Activated B cell treated with CpG ODN at 0.5 μM for 24 hours (primary cell): ENCODE data around the gene TMEM69. TPM values are rescaled to one million over a fixed set of nuclear protein-coding genes. Genes with fewer than 3 reads are reported as not detected.
"Not testable (repeated sequence)": the region's sequence is repeated elsewhere in the genome, so short reads cannot be mapped to it uniquely, and the experiment has no call there.

ENCODE experiments used
- ATAC-seq: fragments of 200-7000 bp; cut with Tn5 transposase; one replicate; pipeline ENCODE4 v1.10.0; 2021; ENCODE audit warnings: low read depth, mild to moderate bottlenecking, moderate library complexity
- CTCF ChIA-PET: fragments of 350-600 bp; sonication (Branson Sonifier 250); formaldehyde crosslinking; loops from one replicate; lab custom pipeline; 2021; ENCODE audit warnings: antibody characterized with exemption; lab: Charles Lee
- POLR2A ChIA-PET: fragments of 350-600 bp; sonication (Branson Sonifier 250); formaldehyde crosslinking; loops from one replicate; lab custom pipeline; 2021; ENCODE audit warnings: antibody characterized with exemption; lab: Charles Lee
- DNase-seq: peaks from one replicate; pipeline ENCODE4 v3.0.0; 2022
- H3K27ac Mint-ChIP-seq: one replicate; pipeline ENCODE4 v1.8.0; 2020; ENCODE audit warnings: mixed read lengths
- H3K27me3 Mint-ChIP-seq: one replicate; pipeline ENCODE4 v1.8.0; 2021; ENCODE audit warnings: mixed read lengths
- H3K36me3 Mint-ChIP-seq: one replicate; pipeline ENCODE4 v1.8.0; 2021; ENCODE audit warnings: low read depth, mixed read lengths
- H3K4me1 Mint-ChIP-seq: one replicate; pipeline ENCODE4 v1.8.0; 2021; ENCODE audit warnings: mixed read lengths
- H3K4me3 Mint-ChIP-seq: one replicate; pipeline ENCODE4 v1.8.0; 2020; ENCODE audit warnings: mild to moderate bottlenecking, mixed read lengths
- H3K9me3 Mint-ChIP-seq: one replicate; pipeline ENCODE4 v1.8.0; 2020; ENCODE audit warnings: mixed read lengths
- intact Hi-C: fragments of 100-400 bp; cut with micrococcal nuclease; formaldehyde crosslinking; loops from one replicate; pipeline ENCODE4 v1.15.1; 2024
- total RNA-seq: library from RNA; stranded (reverse); gene quantifications from 2 replicates; pipeline ENCODE4 v1.2.3, GENCODE V29; 2022
- TF ChIP-seq, protein P1 (sequence below): fragments of 200-600 bp; IDR thresholded peaks from one replicate; pipeline ENCODE4 v1.8.0; 2022; ENCODE audit warnings: antibody characterized with exemption, mild to moderate bottlenecking

Gene TMEM69
- total RNA-seq, 1 donor from 2014 or later = 26.6 TPM

- no peak for DNase-seq
- Mint-ChIP-seq H3K9me3 (no peaks in the 10 kb centered on the region), H3K36me3 (peaks cover 27% of the 10 kb centered on the region), H3K4me3 (no peak overlapping the region), H3K27me3 (no peaks in the 10 kb centered on the region), H3K4me1 (peaks cover 10% of the 10 kb centered on the region), H3K27ac (no peak overlapping the region)
- POLR2A ChIA-PET = no interaction called here
- CTCF ChIA-PET = no interaction called here
- intact Hi-C loops = no loop called here
- TF ChIP-seq, protein P1, sequence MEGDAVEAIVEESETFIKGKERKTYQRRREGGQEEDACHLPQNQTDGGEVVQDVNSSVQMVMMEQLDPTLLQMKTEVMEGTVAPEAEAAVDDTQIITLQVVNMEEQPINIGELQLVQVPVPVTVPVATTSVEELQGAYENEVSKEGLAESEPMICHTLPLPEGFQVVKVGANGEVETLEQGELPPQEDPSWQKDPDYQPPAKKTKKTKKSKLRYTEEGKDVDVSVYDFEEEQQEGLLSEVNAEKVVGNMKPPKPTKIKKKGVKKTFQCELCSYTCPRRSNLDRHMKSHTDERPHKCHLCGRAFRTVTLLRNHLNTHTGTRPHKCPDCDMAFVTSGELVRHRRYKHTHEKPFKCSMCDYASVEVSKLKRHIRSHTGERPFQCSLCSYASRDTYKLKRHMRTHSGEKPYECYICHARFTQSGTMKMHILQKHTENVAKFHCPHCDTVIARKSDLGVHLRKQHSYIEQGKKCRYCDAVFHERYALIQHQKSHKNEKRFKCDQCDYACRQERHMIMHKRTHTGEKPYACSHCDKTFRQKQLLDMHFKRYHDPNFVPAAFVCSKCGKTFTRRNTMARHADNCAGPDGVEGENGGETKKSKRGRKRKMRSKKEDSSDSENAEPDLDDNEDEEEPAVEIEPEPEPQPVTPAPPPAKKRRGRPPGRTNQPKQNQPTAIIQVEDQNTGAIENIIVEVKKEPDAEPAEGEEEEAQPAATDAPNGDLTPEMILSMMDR = no peak
- no peak for ATAC-seq
Measured at GRCh38 chr1:45739137-45739536, 51.2 kb downstream of the TMEM69 start.

DNA sequence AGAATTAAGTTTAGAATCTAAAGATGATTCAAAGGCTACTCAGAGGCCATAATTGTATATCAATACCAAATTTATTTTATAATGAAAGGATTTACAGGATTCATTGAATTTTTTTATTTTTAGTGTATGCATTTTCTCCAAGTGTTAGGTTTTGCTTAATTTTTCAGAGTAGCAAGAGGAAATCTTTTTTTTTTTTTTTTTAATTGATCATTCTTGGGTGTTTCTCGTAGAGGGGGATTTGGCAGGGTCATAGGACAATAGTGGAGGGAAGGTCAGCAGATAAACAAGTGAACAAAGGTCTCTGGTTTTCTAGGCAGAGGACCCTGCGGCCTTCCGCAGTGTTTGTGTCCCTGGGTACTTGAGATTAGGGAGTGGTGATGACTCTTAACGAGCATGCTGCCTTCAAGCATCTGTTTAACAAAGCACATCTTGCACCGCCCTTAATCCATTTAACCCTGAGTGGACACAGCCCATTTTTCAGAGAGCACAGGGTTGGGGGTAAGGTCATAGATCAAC, 51.7 kb downstream of the TMEM69 start:
- ATAC-seq, H3K27ac Mint-ChIP-seq, H3K27me3 Mint-ChIP-seq, H3K4me3 Mint-ChIP-seq, CTCF ChIA-PET, DNase-seq, POLR2A ChIA-PET, intact Hi-C loops, H3K9me3 Mint-ChIP-seq: not testable (repeated sequence)
- peaks cover 10% of the 10 kb centered on the region for H3K4me1 Mint-ChIP-seq
- peaks cover 29% of the 10 kb centered on the region for H3K36me3 Mint-ChIP-seq

Other genes with a start within 250 kb of the TMEM69 start
- 11.7 and 12.2 TPM in 2 replicates for gene TESK2, start 197.0 kb upstream of the TMEM69 start, total RNA-seq
- 1.1 TPM in 2 replicates for gene CCDC163, start 188.1 kb upstream of the TMEM69 start, total RNA-seq
- gene MMACHC, start 187.9 kb upstream of the TMEM69 start, total RNA-seq = 3.6 and 5.1 TPM in 2 replicates
- gene PRDX1, start 166.3 kb upstream of the TMEM69 start, total RNA-seq = 351 and 413 TPM in 2 replicates
- gene AKR1A1, start 137.4 kb upstream of the TMEM69 start, total RNA-seq = 215 and 218 TPM in 2 replicates
- 197 and 204 TPM in 2 replicates for gene NASP, start 104.1 kb upstream of the TMEM69 start, total RNA-seq
- 4.6 and 6.3 TPM in 2 replicates for gene CCDC17, start 64.1 kb upstream of the TMEM69 start, total RNA-seq
- 133 and 138 TPM in 2 replicates for gene GPBP1L1, start 1.6 kb upstream of the TMEM69 start, total RNA-seq
- 10.2 and 11.4 TPM in 2 replicates for gene IPP, start 62.5 kb downstream of the TMEM69 start, total RNA-seq
- 16.2 and 20.9 TPM in 2 replicates for gene MAST2, start 115.4 kb downstream of the TMEM69 start, total RNA-seq